ENCODE results near the gene SLC22A15.
"Not testable (repeated sequence)": the region's sequence is repeated elsewhere in the genome, so short reads cannot be mapped to it uniquely, and the experiment has no call there.

The SLC22A15 gene

DNA sequence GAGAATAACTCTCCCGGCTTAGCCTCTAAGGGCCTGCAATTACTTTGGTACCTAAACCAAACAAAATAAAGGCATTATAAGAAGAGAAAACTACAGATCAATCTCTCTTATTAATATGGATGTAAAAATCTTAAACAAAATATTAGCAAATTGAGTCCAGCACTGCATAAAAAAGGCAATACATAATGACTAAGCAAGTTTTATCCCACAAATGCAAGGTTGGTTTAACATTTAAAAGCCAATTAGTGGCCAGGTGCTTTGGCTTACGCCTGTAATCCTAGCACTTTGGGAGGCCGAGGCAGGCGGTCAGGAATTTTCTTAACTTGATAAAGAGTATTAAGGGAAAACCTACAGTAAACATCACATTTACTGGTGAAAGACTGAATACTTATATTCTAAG is 67.8 kb downstream of the SLC22A15 start:
- DNase-seq, result no peak

DNA sequence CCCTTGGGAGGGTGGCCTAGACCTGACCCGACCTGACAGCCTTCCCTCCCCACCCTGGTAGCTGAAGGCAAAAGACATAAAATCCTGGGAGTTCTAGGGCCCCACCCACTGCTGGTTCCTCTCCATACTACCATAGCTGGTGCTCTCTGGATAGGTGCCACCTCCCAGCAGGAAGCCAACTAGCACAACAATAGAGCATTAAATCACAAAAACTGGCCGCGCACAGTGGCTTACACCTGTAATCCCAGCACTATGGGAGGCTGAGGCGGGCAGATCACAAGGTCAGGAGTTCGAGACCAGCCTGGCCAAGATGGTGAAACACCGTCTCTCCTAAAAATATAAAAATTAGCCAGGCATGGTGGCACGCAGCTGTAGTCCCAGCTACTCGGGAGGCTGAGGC is 70.6 kb downstream of the SLC22A15 start:
- not testable (repeated sequence) for DNase-seq

DNA sequence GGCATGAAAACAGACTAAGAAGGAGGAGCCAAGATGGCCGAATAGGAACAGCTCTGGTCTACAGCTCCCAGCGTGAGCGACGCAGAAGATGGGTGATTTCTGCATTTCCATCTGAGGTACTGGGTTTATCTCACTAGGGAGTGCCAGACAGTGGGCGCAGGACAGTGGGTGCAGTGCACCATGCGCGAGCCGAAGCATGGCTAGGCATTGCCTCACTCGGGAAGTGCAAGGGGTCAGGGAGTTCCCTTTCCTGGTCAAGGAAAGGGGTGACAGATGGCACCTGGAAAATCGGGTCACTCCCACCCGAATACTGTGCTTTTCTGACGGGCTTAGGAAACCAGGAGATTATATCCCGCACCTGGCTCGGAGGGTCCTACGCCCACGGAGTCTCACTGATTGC is 75.6 kb downstream of the SLC22A15 start:
- not testable (repeated sequence) for DNase-seq

DNA sequence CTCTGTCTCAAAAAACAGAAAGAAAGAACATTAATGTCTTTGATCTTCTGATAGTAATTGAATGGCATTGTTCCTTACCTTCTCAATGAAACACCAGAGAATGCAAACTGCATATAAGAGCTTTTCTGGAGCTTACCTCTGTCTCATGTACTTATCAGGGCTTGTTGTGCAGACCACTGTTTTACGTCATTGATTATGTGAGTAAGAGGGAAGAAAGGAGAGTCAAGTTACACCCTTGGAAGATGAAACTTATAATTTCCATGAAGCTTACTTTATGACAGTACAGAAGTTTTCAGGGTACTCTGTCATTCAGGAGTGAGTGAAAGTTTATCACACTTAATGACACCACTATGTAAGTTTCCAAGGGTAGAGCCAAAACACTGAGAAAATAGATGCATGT is 85.9 kb downstream of the SLC22A15 start:
- DNase-seq, result no peak

DNA sequence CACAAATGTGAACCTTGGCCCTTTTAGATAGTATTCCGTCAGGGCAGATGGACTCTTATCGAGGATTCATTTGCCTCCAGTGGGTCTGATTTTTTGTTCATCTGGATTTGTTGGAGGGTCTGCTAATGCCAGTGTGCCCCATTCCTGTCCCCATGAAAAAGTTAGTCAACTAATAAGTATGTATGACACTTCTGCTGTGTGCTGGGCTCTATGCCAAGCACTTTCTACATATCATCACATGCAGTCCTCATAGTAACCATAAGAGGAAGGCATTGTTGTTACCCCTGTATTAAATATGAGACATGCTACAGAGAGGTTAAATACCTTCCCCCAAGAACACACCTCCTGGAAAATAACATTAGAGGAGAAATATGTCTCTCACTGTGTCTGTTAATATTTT is 88.3 kb downstream of the SLC22A15 start:
- no peak for DNase-seq

DNA sequence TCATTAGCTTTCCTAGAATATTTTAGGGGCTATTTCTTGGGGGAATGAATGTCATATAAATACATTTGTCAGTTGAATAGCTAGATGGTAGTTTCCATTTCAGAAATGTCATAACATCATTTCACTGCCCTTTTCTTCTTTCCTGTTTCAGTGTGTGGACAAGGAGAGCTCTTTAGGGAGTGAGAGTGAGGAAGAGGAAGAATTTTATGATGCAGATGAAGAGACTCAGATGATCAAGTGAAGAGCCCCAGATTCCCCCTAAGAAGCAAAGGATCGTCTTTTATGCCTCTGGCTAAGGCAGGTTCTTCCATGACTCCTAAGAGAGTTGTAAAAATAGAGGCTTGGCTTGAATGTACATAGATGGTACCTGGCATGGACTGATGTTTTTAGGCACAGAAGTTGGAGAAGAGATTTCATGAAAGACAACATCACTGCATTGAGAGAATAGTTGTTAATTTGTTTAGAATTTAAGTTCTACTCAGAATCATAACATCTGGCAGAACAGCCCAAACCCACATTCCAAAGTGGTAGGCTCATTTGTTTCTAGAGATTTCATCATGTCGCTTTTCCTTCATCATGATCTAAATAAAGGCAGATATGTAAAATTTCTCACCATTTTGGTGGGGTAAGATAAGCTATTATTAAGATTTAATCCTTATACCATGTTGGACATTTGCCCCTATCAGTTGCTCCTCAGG is 90.7 kb downstream of the SLC22A15 start:
- no peak for DNase-seq

DNA sequence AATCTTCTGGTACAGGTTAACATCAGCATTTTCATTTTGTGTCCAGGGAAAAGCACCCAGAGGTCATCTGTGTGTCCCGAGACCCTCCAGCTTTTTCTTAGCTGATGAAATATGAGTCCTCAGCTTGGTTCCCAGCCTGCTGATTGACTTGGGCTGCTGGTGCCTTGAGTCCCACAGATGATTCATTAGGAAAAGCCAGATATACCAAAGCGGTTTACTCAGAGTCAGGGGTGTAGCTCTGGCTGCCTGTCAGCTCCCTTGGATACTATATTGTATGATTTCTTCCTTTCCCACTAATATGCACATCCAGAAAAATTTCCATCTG is 91.2 kb downstream of the SLC22A15 start:
- DNase-seq, result no peak

DNA sequence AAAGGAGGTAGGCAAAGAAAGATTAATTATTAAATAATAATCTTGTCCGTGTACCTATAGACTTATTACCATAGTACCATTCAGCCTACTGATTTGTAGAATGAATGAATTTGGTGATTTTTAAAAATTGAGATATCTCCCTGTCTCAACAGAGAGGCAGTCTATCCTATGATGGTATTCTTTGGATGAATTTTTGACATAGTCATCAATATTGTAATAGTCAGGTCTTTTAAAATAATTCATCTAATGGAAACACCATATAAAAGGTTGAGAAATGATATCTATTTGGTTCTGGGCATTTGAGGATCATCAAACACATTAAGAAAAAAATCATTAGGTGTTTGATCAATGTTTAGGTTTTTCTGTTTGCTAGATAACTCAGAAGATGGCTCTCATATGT is 99.3 kb downstream of the SLC22A15 start:
- no peak for DNase-seq

DNA sequence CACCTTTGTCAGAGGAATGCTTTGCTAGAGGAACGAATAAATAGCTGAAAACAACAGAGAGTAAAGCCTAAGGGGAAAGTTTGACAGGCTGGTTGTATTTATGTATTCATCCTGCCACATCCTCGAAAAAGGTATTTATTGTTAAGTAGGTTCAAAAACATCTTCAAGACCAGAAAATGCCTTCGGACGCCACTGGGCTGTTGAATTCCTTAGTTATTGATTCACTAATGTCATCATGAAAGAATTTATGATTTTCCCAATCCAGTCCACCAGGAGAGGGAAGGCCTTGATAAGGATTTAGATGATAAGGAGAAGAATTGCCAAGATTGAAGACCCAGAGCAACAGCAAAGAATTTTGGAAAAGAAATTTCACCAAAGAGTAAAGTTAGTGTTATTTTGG is 99.7 kb downstream of the SLC22A15 start:
- peak; percentile 22 for DNase-seq

DNA sequence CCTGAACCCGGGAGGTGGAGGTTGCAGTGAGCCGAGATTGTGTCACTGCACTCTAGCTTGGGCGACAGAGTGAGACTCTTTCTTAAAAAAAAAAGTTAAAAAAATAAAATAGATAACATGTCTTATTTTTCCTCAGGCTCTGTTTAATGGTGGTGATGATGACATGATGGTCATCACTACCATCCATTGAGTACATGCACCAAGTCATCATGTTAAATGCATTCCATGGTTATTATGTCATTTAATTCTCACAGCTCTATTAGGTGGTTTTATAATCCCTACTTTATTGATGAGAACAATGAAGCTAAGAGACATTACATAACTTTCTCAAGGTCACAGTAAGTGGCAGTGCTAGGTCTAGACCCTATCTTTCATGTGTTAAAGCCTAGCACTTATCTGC is 100.5 kb downstream of the SLC22A15 start:
- DNase-seq, result no peak

DNA sequence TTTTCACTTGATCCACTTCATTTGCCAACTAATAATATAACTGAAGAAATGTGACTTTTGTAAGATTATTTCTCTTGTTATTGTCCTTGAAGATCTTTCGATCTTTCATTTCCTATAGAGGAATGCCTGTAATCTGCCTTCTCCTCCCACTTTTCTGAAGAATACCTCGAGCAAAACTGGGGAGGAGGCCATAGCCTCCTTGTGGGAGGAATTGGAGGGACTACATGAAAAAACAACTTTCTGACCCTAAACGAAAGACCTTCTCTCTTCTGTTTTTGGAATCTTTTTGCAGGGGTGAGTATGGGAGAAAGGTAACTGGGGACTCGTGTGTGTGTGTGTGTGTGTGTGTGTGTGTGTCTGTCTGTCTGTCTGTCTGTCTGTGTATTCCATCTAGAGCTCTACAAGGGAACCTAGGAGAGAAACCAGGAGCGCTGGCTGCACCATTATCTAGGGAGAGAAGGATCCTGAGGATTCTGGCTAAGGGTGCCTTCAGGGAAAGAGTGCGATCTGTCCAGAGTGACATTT is 102.4 kb downstream of the SLC22A15 start:
- DNase-seq, result no peak

DNA sequence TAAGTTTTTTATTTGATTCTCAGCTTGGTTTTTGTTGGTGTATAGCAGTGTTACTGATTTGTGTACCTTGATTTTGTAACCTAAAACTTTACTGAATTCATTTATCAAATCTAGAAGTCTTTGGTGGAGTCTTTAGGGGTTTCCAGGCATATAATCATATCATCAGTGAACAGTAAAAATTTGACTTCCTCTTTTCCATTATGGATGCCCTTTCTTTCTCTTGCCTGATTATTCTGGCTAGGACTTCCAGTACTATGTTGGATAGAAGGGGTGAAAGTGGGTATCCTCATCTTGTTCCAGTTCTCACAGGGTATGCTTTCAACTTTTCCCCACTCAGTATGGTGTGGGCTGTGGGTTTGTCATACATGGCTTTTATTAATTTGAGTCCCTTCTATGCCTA is 111.3 kb downstream of the SLC22A15 start:
- DNase-seq, result no peak

DNA sequence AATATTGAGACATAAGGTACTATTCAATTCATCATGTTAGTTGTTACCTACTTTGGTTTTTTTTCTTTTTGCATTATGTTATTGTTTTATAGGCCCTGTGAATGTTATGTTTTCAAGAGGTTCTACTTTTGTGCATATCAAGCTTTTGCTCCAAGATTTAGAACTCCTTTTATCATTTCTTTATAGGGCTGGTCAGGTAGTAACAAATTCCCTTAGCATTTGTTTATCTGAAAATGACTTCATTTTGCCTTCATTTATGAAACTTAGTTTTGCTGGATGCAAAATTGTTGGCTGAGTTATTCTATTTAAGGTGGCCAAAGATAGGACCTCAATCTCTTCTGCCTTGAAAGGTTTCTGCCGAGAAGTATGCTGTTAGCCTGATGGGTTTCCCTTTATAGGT is 113.6 kb downstream of the SLC22A15 start:
- DNase-seq, result no peak

DNA sequence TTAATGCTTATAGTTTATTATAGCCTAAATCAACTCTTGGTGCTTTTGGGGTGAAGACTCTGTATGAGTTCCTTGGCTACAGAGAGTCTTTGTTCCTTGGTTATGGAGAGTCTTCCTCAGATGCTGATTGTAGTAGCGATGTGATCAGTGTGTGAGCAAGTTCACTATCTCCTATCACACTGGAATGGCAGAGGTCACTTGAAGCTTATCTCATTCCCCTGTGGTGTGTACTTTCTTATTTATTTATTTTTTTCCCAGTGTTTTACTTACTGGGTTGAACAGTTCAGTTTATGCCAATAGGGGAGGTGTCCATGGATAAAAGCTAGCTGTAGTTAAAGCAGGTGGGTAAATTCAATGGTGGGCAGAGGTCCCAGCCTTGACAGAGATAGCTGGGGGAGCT is 114.8 kb downstream of the SLC22A15 start:
- DNase-seq, result no peak

DNA sequence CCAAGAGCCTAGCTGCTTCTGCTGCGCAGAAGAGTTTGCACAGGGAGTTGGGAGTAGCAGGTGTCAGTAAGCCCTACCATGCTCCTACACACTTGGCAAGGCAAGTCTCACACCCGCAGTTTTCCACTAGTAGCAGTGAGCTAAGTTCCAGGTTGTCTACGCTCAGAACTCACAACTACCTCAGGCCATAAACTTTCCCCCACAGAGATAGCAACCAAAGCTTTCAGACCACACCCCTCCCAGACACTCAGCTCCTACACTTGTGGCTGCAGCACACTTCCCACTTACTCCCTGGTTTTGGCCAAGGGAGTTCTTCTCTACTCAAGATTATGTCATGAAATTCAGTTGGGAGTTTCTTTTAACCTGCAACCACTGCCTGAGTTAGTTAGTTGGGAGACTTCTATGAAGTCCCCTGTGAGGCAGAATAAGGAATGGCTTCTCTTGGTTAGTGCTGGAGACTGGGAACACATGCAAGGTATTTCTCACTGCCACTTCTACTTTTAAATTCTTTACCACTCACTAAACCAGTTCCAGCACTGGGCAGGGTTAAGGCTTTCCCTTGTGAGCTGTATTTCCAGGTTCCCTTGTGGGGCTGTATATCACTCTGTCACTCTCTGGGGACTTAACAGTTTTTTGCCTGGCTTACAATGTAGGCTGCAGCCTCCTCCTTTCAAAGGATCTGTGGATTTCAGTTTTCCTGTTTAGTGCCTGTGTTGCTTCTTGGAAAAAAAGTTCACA is 116.6 kb downstream of the SLC22A15 start:
- DNase-seq, result no peak

DNA sequence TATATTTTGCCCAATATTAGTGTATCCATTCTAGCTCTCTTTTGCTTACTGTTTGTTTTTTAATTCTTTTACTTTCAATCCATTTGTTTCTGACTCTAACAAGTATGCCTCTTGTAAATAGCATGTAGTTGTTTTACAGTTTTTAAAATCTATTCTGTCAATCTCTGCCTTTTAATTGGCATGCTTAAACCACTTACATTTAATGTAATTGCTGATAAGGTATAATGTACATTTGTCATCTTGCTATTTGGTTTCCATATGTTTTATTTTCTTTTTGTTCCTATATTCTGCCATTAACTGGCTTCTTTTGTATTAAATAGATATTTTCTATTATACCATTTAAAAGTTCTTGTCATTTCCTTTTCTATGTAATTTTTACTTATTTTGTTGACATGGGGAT is 118.7 kb downstream of the SLC22A15 start:
- DNase-seq, result no peak

DNA sequence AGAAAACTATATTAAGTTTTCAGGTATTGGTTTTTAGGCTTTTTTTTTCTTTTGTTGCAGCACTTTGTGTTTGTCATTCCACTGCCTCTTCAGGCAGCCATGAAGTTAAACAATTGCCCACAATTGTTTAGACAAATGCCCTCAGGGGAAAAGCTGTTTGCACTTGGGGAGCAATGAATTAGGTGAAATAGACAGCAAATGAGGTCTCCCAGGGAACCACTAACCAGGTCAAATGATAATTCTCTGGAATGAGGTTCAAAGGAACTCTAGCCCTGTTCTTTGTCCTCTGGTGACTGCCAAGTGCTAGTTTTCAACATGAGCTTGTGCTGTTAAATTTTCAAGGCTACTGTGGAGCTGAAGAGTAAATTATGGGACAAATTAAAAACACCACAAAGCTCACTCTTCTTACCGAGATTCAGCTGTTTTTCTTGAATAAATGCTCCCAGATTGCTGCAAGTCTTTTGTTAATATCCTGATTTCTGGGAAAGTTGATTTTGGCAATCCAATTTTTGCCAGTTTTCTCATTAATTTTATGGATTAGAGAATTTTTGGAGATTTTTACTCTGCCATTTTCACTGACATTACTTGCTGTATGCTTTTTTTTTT is 119.8 kb downstream of the SLC22A15 start:
- DNase-seq, result no peak

DNA sequence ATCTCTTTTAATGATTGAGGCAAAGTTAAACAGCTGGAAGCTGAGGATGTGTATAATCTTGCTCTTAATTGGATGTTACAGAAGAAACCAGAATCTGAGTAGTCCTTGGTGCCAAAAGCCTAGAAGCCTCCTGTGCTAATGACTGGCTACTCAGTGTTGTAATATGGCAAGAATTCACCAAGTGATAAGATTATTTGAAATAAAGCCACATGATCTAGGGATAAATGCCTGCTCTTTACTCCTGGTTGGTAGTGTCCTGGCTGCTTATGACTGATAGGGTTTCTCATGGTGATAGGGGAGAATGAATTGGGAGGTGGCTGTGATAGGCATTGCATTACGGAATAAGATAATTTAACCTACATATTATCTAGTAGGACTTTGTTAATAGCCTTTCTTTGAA is 121.3 kb downstream of the SLC22A15 start:
- DNase-seq, result no peak

DNA sequence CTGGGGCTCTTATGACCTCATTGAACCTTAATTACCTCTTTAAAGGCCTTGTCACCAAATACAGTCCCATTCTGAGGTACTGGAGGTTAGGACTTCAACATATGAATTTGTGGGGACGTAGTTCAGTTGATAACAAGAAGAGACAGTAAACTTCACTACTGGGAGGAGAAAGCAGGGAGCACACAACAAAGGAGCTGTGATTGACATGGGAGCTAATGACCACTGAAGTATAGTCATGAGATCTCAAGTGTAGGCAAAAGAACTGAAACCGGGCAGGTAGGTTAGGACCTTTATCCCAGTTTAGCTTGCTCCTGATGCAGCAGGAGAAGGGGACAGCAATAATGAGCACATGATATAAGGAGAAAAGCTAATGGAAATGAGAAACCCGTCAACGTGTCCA is 123.1 kb downstream of the SLC22A15 start:
- no peak for DNase-seq

DNA sequence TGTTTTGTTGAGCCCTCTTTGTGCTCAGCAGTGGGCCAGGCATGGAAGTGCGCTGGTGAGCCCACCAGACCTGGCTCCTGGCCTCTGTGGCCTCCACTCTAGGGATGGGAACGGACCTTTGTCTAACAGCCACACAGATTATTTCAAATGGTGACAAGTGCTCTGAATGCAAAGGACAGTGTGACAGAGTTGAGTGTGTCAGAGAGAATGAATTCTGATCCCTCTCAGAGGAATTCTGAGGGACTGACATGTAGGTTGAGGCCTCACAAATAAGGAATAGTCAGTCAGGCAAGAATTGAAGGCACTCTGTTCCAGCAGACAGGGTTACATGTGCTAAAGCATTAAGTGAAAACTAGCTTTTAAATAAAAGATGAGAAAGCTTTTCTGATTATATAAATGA is 123.6 kb downstream of the SLC22A15 start:
- DNase-seq, result no peak

DNA sequence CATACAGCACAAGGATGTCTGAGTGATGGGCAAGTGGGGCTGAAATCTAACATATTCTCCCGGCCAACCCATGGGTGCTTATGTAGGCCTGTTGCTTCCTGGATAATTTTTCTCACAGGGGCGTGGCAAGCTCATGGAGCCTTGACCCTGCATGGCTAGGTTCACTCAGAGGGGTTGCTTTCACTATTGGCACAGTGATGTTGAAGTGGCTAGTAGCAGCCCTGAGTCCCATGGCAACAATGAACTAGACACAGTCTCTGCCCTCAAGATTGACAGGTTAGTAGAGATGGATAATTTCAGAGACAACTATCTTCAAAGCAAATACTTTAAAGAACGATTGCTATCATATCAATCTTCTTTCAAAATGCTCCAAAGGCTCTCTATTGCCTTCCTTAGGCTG is 128.4 kb downstream of the SLC22A15 start:
- no peak for DNase-seq

DNA sequence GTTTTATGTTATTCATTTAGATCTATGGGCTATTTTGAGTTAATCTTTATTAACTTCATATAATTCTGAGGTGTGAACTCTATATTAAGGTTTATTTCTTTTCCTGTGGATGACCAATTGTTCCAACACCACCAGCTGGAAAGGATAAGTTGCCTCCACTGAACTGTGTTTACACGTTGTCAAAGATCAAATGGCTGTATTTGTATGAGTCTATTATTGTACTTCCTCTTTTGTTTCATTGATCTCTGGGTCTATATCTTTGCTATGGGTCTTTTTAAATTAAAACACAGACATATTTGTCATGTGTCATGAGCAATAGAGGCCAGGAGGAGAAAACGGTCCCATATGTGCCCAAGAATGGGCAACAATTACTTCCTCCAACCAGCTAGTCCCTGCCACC is 129.7 kb downstream of the SLC22A15 start:
- no peak for DNase-seq

DNA sequence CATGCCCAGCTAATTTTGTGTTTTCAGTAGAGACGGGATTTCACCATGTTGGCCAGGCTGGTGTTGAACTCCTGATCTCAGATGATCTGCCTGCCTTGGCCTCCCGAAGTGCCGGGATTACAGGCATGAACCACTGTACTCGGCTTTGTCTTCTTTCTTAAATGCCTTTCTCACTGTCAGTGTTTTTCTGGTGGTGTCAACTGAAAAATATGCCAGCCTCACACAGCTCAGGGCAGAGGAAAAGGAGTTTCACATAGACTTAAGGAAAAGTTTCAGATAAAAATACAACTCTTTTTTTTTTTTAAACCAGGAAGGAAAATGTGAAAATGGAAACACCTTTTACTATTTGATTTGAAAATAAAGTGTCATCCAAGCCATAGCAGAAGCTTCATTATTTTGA is 130.3 kb downstream of the SLC22A15 start:
- no peak for DNase-seq

DNA sequence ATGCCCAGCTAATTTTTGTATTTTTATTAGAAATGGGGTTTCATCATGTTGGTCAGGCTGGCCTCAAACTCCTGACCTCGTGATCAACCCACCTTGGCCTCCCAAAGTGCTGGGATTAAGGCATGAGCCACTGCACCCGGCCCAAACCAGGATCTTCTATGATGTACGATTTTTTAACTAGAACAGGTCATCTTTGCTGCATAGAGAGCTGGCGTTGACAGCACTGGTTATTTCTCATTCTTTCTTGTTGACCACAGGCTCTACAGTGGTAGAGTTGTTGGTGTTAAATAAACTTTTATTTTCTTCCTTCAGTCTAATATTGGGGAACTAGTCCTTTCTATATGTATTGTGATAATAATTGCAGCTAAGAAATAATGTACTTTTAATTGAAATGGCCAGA is 131.1 kb downstream of the SLC22A15 start:
- DNase-seq, result no peak

Data from T1000 (cell line).